Raji (cell line): Measurements from ENCODE around the gene PNMA8A.

Experiments used
- POLR2A ChIP-seq: IDR thresholded peaks from 2 replicates; pipeline ENCODE4 v1.6.1; 2011; ENCODE audit warnings: low read depth, low read length, control low read depth; ENCODE audit not compliant: insufficient read depth

PNMA8A gene, protein sequence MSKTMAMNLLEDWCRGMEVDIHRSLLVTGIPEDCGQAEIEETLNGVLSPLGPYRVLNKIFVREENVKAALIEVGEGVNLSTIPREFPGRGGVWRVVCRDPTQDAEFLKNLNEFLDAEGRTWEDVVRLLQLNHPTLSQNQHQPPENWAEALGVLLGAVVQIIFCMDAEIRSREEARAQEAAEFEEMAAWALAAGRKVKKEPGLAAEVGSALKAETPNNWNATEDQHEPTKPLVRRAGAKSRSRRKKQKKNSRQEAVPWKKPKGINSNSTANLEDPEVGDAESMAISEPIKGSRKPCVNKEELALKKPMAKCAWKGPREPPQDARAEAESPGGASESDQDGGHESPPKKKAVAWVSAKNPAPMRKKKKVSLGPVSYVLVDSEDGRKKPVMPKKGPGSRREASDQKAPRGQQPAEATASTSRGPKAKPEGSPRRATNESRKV

GRCh38 chr19:46471116-46471733, at the start of gene PNMA8A:
PNMA8A (minus strand) TSS chr19:46471563; CDS start chr19:46471035, 528 bp downstream.
- TF ChIP-seq POLR2A, result no peak

GRCh38 chr19:46520616-46521015, 49.3 kb upstream of the PNMA8A start:
- no peak for TF ChIP-seq POLR2A

DNA sequence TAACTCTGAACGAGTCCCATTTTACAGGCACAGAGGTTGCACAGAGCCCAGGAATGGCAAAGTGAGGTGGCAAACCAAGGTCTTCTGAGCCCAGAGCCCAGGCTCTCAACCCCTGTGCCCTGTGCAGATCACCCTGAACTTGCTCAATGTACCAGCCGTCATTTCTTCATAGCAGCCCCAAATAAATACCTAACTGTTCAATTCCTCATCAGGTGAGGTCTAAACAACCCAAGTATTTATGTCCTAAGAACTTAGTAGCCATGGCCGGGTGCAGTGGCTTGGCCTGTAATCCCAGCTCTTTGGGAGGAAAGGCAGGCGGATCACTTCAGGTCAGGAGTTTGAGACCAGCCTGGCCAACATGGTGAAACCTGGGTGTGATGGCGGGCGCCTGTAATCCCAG, 46.1 kb upstream of the PNMA8A start:
- no peak for TF ChIP-seq POLR2A

DNA sequence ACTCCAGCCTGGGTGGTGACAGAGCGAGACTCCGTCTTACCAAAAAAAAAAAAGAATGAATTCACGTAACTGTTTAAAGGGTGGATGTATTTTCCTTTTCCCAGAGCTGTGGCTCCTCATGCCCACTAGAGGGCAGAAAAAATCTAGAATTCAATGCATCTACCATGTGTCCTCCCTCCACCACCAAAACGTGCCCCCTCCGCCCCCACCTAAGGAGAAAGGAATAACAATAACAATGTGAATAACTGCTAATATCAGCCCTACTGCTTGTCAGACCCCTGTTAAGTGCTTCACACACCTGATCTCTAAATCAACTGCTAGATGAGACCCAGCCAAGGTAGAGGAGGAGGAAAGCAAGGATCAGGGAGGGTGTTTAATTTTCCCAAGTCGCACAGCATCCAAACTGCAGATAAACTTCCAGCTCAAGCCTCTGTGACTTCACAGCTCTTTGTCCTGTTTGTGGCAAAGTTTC, 44.6 kb upstream of the PNMA8A start:
- TF ChIP-seq POLR2A, result no peak

DNA sequence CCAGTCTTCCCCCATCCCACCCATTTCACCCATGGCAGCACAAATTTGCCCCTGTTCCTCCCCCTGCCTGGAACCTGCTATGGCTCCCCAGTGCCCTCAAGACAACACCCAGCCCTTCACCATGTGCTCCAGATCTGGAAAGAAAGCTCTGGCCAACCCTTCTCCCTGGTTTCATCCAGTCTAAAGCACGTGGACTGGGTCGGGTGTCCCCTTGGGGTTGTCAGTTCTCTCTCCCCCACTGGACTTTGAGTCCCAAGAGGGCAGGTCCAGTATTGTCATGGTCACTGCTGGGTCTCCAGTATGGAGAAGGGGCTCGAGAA, 43.9 kb upstream of the PNMA8A start:
- TF ChIP-seq POLR2A, result no peak

DNA sequence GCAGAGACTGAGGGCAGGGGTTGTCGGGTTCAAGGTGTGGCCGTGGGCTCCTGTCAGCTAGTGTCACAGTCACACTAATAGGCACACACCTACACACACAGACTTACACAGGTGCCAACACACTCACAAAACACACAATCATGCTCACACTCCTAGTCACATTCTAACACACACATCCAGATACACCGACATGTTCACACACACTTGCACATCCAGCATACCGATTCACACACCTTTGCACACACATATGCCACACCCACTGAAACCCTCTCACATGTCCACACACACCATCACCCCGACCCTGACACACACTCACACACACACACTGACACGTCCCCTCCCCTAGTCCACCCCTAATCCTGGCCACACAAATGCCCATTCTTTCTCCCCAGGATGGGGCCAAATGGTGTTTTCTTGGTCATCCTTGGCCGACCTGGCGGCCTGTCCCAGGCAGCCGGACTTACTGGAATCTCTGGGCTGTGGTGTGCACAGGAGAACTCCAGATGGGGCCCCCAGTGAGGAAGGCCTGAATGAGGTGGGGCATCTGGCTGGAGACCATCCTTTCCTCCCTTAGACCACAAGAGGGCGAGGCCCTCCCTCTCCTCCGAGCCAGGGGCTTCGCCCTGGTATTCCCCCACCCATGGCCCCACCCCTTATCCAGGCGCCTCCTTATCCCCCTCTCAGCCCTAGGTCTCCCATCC, 43.4 kb upstream of the PNMA8A start:
- no peak for TF ChIP-seq POLR2A

DNA sequence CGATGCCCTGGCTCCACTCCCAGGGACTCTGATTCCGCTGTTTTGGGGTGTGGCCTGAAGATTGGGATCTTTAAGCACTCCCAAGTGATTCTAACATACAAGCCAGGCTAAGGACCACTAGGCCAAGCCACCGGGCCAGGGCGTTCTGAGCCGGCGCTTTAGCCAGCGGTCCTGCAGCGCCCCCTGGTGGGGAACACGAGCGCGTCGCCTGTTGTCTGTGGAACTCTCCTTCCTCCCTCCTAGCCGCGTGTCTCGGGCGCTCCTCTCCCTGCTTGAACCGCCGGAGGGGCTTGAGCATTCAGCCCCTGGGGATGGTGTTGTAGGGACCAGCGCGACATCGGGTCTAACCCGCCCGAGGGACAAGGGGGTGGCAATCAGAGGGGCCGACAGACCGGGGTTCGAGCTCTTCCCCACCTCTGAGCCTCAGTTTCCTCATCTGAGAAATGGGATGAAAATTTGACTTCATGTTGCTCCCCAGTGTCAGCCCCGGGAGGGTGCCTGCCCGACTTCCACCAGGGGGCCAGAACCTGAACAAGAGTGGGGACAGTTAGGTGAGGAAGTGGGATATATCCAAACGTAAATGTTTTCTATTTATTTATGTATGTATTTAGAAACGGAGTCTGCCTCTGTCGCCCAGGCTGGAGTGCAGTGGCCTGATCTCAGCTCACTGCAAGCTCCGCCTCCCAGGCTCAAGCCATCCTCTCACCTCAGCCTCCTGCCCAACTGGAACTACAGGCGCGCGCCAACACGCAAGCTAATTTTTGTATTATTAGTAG, 42.3 kb upstream of the PNMA8A start:
- no peak for TF ChIP-seq POLR2A

- no peak for TF ChIP-seq POLR2A
Measured at GRCh38 chr19:46511237-46511636, 39.9 kb upstream of the PNMA8A start.

DNA sequence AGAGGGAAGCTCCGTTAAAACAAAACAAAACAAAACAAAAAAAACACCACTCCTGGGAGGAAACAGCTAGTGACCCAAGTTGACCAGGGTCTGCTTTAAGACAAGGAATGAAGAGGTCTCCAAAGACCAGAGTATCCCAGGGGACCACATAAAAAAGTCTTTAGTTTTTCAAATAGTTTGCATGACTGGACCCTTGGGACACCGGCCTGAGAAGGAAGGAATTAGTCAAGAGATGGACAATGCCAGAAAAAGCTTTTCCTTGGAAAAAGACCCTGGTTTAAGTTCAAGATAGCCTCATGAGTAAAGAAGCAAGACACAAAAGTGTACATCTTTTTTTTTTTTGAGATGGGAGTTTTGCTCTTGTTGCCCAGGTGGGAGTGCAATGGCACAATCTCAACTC, 36.8 kb upstream of the PNMA8A start:
- TF ChIP-seq POLR2A, result no peak

DNA sequence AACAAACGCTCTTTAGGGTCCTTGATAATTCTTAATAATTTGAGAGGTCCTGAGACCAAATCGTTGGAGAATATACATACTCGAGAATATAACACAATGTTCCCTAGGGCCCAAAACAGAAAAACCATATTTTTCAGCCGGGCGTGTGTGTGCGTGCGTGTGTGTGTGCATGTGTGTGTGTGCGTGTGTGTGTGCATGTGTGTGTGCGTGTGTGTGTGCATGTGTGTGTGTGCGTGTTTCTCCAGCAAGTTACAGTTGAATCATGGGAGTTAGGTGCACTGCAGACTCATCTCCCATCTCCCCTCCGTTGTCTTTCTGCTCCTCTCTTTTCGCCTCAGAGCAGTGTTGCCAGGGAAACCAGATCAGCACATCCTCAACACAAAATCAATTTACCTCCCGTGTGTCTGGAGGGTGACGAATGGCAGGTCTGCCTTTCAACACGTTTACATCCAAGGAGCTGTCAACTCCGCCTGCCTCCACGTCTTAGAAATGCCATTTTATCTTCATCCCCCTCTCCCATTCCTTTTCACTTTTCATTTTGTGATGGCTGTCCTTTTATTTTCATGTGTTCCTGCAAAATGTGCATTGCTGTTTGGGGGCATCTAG, 32.6 kb upstream of the PNMA8A start:
- TF ChIP-seq POLR2A, result no peak

DNA sequence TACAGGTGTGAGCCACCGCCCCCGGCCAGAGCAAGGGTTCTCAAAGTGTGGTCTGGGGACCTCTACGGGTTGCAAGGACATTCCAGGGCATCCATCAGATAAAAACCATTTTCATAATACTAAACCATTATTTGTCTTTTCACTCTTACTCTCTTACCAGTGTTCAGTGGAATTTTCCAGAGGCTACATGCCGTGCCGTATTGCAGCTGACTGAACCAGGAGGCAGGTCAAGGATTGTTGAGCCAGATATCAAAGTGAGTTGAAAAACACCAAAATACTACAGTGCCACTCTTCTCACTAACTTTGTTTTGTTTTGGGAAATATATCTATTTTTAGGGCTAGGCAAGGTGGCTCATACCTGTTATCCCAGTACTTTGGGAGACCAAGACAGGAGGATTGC, 31.5 kb upstream of the PNMA8A start:
- no peak for TF ChIP-seq POLR2A

DNA sequence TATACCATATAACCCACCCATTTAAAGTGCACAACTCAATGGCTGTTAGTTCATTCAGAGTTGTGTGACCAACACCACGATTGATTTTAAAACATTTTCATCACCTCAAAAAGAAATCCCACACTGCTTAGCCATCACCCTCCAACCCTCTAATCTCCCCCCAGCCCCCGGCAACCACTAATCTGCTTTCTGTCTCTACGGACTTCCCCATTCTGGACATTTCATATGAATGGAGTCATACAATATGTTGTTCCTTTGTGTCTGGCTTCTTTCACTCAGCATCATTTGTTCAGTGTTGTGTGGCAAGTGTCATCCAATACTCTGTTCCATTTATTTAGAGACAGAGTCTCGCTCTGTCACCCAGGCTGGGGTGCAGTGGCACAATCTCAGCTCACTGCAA, 28.3 kb upstream of the PNMA8A start:
- no peak for TF ChIP-seq POLR2A

DNA sequence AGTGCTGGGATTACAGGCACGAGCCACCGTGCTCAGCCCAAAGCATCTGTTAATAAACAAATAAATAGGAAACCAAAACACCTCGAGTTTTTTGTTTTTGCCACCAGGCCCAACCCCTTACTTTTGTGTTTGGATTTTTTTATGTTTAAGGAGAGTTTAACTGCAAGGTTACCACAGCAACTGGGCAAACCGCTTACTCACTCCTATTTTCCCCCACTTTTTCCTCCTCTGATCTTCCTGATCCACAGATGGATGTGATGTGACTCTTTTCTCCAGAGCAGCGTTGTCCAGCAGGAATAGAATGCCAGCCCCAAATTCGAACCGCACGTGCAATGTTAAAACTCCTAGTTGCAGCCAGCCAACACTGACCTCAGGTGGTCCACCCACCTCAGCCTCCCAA, 26.4 kb upstream of the PNMA8A start:
- TF ChIP-seq POLR2A, result no peak

GRCh38 chr19:46496304-46496703, 24.9 kb upstream of the PNMA8A start:
- no peak for TF ChIP-seq POLR2A

DNA sequence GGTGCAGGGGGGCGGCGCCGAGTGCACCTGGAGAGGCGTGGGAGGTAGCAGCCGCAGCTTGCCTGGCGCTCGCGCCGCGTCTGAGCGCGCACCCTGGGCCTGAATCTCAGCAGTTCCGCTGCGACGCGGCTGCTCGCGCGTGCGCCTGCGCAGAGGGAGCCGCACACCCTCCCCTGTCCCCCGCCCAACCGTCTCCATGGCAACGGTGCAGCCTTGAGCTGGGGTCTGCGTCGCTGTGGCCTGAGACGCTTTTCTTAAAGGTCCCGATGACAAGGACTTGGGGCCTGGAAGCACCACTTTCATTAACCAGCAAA, 24.4 kb upstream of the PNMA8A start, which contains the start of gene PNMA8B:
PNMA8B (minus strand) TSS at position 82 of the 314 bp plus-strand sequence. CDS start 402 bp downstream, outside the sequence.
- no peak for TF ChIP-seq POLR2A
